ENCODE measurements around the gene CLMN.

DNA sequence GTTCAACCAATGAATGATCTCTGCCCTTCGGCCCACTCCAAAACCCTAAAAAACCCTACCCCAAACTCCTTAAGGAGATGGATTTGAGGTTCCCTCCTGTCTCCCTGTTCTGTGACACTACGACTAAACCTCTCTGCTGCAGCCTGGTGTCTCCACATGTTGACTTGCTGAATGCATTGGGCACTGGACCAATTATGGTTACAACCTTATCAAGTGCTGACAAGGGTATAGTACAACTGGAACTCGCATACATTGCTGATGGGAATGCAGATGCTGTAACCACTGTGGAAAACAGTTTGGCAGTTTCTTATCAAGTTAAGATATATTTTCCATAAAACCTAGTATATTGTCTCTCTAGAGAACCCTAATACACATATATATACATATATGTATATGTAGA, 156.0 kb downstream of the CLMN start:
- TF ChIP-seq, protein P1, sequence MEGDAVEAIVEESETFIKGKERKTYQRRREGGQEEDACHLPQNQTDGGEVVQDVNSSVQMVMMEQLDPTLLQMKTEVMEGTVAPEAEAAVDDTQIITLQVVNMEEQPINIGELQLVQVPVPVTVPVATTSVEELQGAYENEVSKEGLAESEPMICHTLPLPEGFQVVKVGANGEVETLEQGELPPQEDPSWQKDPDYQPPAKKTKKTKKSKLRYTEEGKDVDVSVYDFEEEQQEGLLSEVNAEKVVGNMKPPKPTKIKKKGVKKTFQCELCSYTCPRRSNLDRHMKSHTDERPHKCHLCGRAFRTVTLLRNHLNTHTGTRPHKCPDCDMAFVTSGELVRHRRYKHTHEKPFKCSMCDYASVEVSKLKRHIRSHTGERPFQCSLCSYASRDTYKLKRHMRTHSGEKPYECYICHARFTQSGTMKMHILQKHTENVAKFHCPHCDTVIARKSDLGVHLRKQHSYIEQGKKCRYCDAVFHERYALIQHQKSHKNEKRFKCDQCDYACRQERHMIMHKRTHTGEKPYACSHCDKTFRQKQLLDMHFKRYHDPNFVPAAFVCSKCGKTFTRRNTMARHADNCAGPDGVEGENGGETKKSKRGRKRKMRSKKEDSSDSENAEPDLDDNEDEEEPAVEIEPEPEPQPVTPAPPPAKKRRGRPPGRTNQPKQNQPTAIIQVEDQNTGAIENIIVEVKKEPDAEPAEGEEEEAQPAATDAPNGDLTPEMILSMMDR (IDR thresholded peaks at IDR 0.05) = no peak
- TF ChIP-seq POLR2AphosphoS5 (IDR thresholded peaks at IDR 0.05; ENCODE audit: insufficient read depth in 1 of 2, low read depth in 1 of 2) = no peak

All from vagina (tissue), 2 donors.